GM18873 (cell line): ENCODE measurements around the gene ZNF608.
A peak's percentile ranks its signal among the peaks of the same experiment; 100 is the strongest.

Source experiments
- ATAC-seq: cut with Tn5 transposase; IDR thresholded peaks from one replicate; pipeline ENCODE4 v1.9.1; 2021; ENCODE audit warnings: mild to moderate bottlenecking, moderate library complexity, moderate number of reproducible peaks; ENCODE audit not compliant: unreplicated experiment, low FRiP score

Gene ZNF608

GRCh38 chr5:124724357-124725039, 21.9 kb downstream of the ZNF608 start:
- peak; percentile 40 for ATAC-seq

- no peak for ATAC-seq
Observed at GRCh38 chr5:124721229-124721735, 25.2 kb downstream of the ZNF608 start.

GRCh38 chr5:124720593-124720992, 25.8 kb downstream of the ZNF608 start:
- no peak for ATAC-seq

GRCh38 chr5:124719113-124719967, 27.1 kb downstream of the ZNF608 start:
- no peak for ATAC-seq

- no peak for ATAC-seq
Observed at GRCh38 chr5:124718380-124718789, 28.1 kb downstream of the ZNF608 start.

GRCh38 chr5:124716169-124716568, 30.3 kb downstream of the ZNF608 start:
- no peak for ATAC-seq

- ATAC-seq: no peak
Observed at GRCh38 chr5:124714910-124715309, 31.5 kb downstream of the ZNF608 start.

GRCh38 chr5:124713595-124713994, 32.8 kb downstream of the ZNF608 start:
- no peak for ATAC-seq

GRCh38 chr5:124712731-124713305, 33.6 kb downstream of the ZNF608 start:
- no peak for ATAC-seq

GRCh38 chr5:124708086-124708485, 38.4 kb downstream of the ZNF608 start:
- no peak for ATAC-seq

- no peak for ATAC-seq
Observed at GRCh38 chr5:124707520-124707919, 38.9 kb downstream of the ZNF608 start.

- ATAC-seq: no peak
Observed at GRCh38 chr5:124706729-124707361, 39.6 kb downstream of the ZNF608 start.

GRCh38 chr5:124706051-124706450, 40.4 kb downstream of the ZNF608 start:
- ATAC-seq: no peak

- ATAC-seq: no peak
Observed at GRCh38 chr5:124705577-124705976, 40.9 kb downstream of the ZNF608 start.

GRCh38 chr5:124704594-124705284, 41.7 kb downstream of the ZNF608 start:
- ATAC-seq: peak; percentile 74

- no peak for ATAC-seq
Observed at GRCh38 chr5:124703995-124704394, 42.4 kb downstream of the ZNF608 start.

- ATAC-seq: no peak
Observed at GRCh38 chr5:124702525-124702924, 43.9 kb downstream of the ZNF608 start.

- ATAC-seq: no peak
Observed at GRCh38 chr5:124701873-124702425, 44.5 kb downstream of the ZNF608 start.

GRCh38 chr5:124701016-124701415, 45.4 kb downstream of the ZNF608 start:
- no peak for ATAC-seq

- no peak for ATAC-seq
Observed at GRCh38 chr5:124700333-124700732, 46.1 kb downstream of the ZNF608 start.
